ENCODE results near the gene SCMH1.
"Not testable (repeated sequence)": the region's sequence is repeated elsewhere in the genome, so short reads cannot be mapped to it uniquely, and the experiment has no call there.

The SCMH1 gene

DNA sequence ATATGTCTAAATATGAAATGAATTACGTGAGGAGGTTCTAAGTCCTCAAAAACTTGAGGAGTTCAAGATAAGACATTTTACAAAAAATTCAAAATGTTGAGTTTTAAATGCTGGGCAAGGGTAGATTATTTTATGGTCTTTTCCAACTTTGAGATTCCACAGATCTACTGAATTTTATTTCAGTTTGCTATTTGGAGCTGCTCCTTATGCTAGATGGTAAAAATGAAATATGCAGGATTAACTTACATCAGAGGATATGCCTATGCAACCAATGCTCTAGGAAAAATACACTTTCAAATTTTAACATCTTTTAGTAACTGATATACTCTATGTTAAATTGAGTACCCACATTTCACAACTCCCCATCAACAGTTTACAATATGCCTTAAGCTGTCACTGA is 83.1 kb downstream of the SCMH1 start:
- no peak overlapping the region for H3K27ac Mint-ChIP-seq
- no peak overlapping the region for H3K4me3 Mint-ChIP-seq
- H3K9me3 Mint-ChIP-seq: no peaks in the 10 kb centered on the region
- H3K36me3 Mint-ChIP-seq: peaks cover 12% of the 10 kb centered on the region
- H3K4me1 Mint-ChIP-seq: no peaks in the 10 kb centered on the region
- no peaks in the 10 kb centered on the region for H3K27me3 Mint-ChIP-seq

DNA sequence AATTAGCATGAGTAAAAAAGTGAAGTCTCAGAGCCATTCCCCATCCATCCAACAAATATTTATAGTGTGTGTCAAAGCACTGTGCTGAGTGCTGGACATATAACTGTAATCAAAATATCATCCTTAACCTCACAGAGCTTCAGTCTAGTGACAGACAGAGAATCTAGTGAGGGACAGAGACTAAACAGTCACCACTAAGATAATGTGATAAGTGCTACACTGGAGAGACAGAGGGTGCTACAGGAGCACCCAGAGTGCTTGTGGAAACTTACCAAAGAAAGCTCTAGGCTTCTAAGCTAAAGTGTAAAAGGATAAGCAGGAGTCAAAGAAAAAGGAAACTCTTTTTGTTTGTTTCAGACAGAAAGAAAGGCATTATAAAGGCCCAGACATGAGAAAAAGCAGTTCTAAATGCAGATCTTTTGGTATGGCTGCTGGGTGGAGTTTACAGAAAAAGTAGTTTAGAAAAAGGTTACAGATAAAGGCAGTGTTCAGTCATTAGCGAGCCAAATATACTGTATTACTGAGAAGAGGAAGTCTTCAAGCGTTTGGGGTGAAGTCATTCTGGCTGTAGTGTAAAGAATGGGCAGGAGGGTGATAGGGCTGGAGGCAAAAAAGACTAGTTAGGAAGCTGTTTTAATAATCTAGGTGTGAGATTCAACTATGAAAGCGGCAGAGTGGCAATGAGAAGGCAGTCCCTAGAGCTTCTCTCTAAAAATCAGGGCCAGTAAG is 83.8 kb downstream of the SCMH1 start:
- Mint-ChIP-seq H3K36me3 (peaks cover 11% of the 10 kb centered on the region), H3K4me3 (no peak overlapping the region), H3K27ac (no peak overlapping the region), H3K9me3 (no peaks in the 10 kb centered on the region), H3K27me3 (no peaks in the 10 kb centered on the region), H3K4me1 (no peaks in the 10 kb centered on the region)

DNA sequence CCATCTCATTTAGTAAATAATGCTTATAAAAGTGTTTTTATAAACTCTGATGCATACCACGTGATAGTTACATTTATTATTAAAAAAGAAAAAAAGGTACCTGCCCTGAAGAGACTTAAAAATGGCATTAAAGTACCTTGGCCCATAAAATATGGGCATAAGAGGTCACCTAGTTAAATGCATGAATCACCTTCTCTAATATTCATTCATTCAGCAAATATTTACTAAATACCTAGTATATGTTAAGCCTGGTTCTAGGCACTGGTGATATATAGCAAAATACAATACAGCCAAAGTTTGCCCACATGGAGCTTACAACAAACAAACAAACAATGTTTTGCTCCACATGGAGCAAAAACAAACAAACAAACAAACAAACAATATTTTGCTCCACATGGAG is 87.0 kb downstream of the SCMH1 start:
- no peak overlapping the region for H3K4me3 Mint-ChIP-seq
- peaks cover 13% of the 10 kb centered on the region for H3K36me3 Mint-ChIP-seq
- no peaks in the 10 kb centered on the region for H3K27me3 Mint-ChIP-seq
- no peaks in the 10 kb centered on the region for H3K9me3 Mint-ChIP-seq
- H3K27ac Mint-ChIP-seq: no peak overlapping the region
- H3K4me1 Mint-ChIP-seq: no peaks in the 10 kb centered on the region

DNA sequence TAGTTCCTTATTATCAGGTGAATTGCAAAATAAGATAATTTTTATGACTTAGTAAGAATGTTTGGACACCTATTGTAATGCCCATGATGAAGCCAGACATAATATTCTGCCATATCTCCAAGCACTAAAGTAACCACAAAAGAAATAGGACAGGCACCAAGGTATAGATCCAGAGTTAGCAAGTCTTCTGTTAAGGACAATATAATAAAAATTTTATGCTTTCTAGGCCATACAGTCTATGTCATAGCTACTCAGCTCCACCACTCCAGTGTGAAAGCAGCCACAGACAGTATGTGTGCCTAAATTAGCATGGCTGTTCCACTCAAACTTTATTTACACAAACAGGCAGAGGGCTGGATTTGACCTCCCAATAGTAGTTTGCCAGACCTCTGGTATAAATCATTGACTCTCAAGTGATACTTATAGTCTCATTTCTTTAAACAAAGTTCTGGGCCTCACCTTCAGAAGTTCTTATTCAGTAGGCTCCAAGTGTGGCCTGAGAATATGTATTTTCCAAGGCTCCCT is 88.3 kb downstream of the SCMH1 start:
- Mint-ChIP-seq H3K27ac (no peak overlapping the region), H3K4me3 (no peak overlapping the region), H3K36me3 (peaks cover 19% of the 10 kb centered on the region), H3K27me3 (no peaks in the 10 kb centered on the region), H3K9me3 (no peaks in the 10 kb centered on the region), H3K4me1 (no peaks in the 10 kb centered on the region)

DNA sequence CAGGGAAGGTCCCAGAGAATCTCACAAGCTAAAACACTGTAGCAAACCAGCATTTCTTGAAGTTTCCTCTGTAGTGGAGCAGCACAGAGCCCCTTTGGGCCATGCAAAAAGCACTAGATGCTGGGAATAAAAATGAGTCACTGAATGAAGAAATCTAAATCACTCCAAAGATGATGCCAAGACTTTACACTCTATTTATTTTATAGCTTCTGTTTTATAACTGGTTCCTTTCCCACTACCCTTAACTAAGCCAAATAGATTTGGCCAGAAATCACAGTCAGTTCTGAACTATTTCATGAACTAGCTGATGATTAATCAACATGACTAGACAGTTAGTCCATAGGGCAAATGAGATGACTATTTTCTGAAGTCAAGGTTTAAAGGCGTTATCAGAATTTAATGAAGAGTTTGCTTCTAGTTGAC is 89.5 kb downstream of the SCMH1 start:
- Mint-ChIP-seq H3K27ac (no peak overlapping the region), H3K27me3 (no peaks in the 10 kb centered on the region), H3K4me1 (no peaks in the 10 kb centered on the region), H3K36me3 (peaks cover 13% of the 10 kb centered on the region), H3K9me3 (no peaks in the 10 kb centered on the region), H3K4me3 (no peak overlapping the region)

DNA sequence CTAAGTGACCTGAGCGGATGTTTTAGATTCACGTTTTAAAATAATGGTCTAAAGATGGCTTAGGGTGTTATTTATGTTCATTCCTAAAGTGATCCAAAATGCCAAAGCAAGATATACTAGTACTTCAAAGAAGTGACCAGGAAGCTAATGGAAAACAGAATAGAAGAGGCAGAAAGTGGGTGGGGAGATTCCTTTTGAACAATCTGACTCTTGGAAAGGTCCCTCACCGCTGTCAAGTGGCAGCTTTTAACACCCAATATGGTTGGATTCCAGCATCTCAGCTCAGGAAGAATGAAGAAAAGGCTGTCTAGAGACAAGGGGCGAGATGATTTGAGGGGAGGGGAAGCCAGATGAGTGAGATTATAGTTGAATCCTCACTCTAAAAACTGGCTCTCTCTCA is 90.3 kb downstream of the SCMH1 start:
- H3K27me3 Mint-ChIP-seq: no peaks in the 10 kb centered on the region
- no peaks in the 10 kb centered on the region for H3K4me1 Mint-ChIP-seq
- H3K27ac Mint-ChIP-seq: no peak overlapping the region
- H3K36me3 Mint-ChIP-seq: peaks cover 18% of the 10 kb centered on the region
- no peaks in the 10 kb centered on the region for H3K9me3 Mint-ChIP-seq
- H3K4me3 Mint-ChIP-seq: no peak overlapping the region

DNA sequence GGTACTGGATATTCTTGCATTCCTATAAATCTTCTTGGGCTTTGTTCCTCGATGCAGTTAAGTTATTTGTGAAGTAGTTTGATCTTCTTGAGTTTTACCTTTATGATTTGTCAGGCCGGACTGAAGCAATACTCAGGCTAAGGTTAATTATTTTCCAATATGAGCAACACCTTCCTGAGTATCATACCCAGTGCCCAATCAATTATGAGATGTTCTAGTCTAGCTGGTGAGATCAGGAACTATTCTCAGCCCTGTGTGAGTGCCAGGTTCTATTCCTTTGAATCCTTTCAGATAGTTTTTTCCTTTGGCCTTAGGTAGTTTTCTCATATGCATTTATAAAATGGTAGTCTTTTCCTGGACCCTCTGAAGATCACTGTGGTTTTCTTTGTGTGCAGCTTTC is 92.5 kb downstream of the SCMH1 start:
- Mint-ChIP-seq H3K27ac (no peak overlapping the region), H3K9me3 (no peaks in the 10 kb centered on the region), H3K4me1 (no peaks in the 10 kb centered on the region), H3K27me3 (no peaks in the 10 kb centered on the region), H3K36me3 (peaks cover 18% of the 10 kb centered on the region), H3K4me3 (no peak overlapping the region)

DNA sequence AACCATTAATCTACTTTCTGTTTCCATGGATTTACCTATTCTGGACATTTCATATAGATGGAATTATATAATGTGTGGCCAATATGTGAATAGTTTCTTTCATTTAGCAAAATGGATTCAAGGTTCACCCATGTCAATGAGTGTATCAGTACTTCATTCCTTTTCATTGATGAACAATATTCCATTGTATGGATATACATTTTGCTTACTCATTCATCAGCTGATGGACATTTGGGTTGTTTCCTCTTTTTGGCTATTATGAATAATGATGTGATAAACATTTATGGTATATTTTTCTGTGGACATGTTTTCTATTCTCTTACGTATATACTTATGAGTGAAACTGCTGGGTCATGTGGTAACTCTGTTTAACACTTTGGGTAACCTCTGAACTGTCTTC is 97.8 kb downstream of the SCMH1 start:
- H3K9me3 Mint-ChIP-seq: no peaks in the 10 kb centered on the region
- H3K4me3 Mint-ChIP-seq: no peak overlapping the region
- H3K27ac Mint-ChIP-seq: no peak overlapping the region
- H3K27me3 Mint-ChIP-seq: no peaks in the 10 kb centered on the region
- H3K36me3 Mint-ChIP-seq: peaks cover 42% of the 10 kb centered on the region
- H3K4me1 Mint-ChIP-seq: no peaks in the 10 kb centered on the region

DNA sequence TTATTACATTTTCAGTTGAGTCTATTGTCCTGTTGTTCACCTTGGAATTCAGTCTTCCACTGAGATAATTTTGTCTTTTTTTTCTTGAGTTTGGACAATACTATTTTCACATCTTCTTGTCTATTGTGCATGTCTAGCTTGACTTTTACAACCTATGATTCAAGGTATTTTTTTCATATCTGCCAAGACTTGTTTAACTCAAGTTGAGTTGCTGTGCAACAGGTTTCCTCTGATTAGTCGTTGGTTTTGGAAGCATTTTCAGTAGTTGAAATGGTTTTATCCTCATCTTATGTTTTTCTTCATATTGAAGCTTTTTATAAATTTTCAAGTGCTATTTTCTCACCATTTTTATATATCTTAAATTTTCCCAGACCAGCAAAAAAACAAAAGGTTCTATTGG is 103.6 kb downstream of the SCMH1 start:
- Mint-ChIP-seq H3K27me3 (no peaks in the 10 kb centered on the region), H3K36me3 (peaks cover 55% of the 10 kb centered on the region), H3K4me1 (peaks cover 8% of the 10 kb centered on the region), H3K9me3 (no peaks in the 10 kb centered on the region), H3K27ac (no peak overlapping the region), H3K4me3 (no peak overlapping the region)

DNA sequence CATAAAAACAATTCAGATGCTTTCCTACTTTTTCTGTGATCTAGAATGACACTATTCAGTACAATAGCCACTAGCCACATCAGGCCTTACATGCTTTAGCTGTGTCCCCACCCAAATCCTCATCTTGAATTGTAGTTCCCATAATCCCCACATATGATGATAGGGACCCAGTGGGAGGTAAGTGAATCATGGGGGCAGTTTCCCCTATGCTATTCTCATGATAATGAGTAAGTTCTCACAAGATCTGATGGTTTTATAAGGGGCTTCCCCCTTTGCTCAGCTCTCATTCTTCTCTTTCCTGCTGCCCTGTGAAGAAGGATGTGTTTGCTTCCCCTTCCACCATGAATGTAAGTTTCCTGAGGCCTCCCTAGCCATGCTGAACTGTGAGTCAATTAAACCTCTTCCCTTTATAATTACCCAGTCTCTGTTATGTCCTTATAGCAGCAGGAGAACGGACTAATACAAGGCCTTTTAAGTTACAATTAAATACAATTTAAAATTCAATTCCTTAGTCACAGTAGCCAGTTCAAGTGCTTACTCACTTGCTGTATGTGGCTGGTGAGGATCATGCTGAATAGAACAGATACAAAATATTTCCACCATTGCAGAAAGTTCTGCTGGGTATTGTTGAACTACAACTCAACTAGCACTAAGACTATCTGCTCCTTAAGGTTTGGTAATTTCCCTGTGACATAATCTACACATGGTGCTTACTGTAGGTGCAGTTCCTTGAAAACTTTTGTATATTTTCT is 106.7 kb downstream of the SCMH1 start:
- peaks cover 41% of the 10 kb centered on the region for H3K36me3 Mint-ChIP-seq

DNA sequence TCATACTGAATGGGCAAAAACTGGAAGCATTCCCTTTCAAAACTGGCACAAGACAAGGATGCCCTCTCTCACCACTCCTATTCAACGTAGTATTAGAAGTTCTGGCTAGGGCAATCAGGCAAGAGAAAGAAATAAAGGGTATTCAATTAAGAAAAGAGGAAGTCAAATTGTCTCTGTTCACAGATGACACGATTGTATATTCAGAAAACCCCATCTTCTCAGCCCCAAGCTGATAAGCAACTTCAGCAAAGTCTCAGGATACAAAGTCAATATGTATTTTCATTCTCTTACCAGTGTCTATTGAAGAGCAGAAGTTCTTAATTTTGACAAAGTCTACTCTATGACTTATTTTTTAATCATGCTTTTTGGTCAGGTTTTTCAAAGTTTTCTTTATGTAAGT is 107.8 kb downstream of the SCMH1 start:
- H3K27ac Mint-ChIP-seq, H3K27me3 Mint-ChIP-seq, H3K9me3 Mint-ChIP-seq, H3K4me1 Mint-ChIP-seq, H3K4me3 Mint-ChIP-seq: not testable (repeated sequence)
- peaks cover 36% of the 10 kb centered on the region for H3K36me3 Mint-ChIP-seq

More for the DNA sequence above, 106.7 kb downstream of the SCMH1 start:
- H3K4me3 Mint-ChIP-seq: no peak overlapping the region
- H3K9me3 Mint-ChIP-seq: no peaks in the 10 kb centered on the region
- H3K27ac Mint-ChIP-seq: peak overlapping the region; percentile 81
- no peaks in the 10 kb centered on the region for H3K27me3 Mint-ChIP-seq
- H3K4me1 Mint-ChIP-seq: peaks cover 8% of the 10 kb centered on the region

DNA sequence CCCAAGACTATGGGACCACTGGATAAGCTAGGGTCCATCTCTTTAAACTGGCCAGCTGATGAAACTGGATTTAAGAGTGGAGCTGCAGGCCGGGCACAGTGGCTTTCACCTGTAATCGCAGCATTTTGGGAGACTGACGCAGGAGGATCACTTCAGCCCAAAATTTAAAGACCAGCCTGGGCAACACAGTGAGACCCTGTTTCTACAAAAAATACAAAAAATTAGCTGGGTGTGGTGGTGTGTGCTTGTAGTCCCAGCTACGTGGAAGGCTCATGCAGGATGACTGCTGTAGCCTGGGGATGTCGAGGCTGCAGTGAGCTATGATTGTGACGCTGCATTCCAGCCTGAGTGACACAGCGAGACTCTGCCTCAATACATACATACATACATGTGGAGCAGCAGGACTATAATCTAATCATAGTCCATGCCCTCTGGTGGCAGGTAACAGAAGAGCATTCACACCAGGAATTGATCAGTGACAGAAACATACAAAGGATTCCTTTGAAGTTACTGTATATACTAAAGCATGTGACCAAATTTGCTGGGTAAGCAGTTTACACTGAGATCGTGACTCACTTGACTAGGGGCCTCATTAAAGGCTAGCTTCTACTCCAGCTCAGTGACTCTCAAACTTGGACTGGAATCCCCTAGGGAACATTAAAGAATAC is 119.1 kb downstream of the SCMH1 start:
- H3K4me3 Mint-ChIP-seq: no peak overlapping the region
- H3K36me3 Mint-ChIP-seq: peaks cover 9% of the 10 kb centered on the region
- no peaks in the 10 kb centered on the region for H3K9me3 Mint-ChIP-seq
- no peak overlapping the region for H3K27ac Mint-ChIP-seq
- H3K4me1 Mint-ChIP-seq: no peaks in the 10 kb centered on the region
- H3K27me3 Mint-ChIP-seq: no peaks in the 10 kb centered on the region

DNA sequence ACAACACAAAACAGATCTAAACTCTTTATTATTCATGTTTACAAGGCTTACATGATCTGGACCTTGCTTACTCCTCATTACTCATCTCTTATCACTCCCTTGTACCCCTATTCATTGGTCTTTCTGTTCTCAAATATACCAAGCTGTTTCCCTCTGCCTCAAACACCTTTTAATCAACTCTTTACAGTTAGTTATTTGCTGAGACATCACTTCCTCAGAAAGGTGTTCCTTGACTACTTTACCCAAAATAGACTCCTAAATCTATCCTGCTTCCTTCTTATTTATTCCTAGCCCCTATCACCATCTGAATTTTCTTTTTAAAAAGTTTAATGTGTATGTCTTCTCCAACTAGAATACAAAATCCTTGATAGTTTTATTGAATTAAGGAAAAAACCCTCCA is 120.0 kb downstream of the SCMH1 start:
- Mint-ChIP-seq H3K27ac (no peak overlapping the region), H3K4me3 (no peak overlapping the region), H3K9me3 (no peaks in the 10 kb centered on the region), H3K36me3 (peaks cover 9% of the 10 kb centered on the region), H3K4me1 (no peaks in the 10 kb centered on the region), H3K27me3 (no peaks in the 10 kb centered on the region)

DNA sequence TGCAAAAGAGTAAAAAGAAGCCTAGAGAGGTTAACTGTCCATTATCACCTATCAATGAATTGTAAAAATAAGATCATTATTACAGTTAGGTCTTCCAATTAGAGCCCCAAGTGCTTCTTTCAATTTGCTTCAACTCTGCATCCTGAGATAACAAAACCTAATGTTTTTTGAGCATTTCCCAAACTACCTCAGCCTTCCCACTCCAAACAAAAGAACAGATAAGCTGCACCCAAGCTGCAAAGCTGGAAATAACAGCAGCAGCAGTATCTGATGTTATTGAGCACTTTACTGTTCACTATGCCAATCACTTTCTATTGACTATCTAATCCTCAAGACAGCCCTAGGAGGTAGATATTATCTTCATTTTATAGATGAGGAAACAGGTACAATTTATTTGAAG is 123.5 kb downstream of the SCMH1 start:
- H3K4me3 Mint-ChIP-seq: no peak overlapping the region
- H3K9me3 Mint-ChIP-seq: no peaks in the 10 kb centered on the region
- H3K36me3 Mint-ChIP-seq: peaks cover 19% of the 10 kb centered on the region
- H3K27ac Mint-ChIP-seq: no peak overlapping the region
- no peaks in the 10 kb centered on the region for H3K27me3 Mint-ChIP-seq
- no peaks in the 10 kb centered on the region for H3K4me1 Mint-ChIP-seq

DNA sequence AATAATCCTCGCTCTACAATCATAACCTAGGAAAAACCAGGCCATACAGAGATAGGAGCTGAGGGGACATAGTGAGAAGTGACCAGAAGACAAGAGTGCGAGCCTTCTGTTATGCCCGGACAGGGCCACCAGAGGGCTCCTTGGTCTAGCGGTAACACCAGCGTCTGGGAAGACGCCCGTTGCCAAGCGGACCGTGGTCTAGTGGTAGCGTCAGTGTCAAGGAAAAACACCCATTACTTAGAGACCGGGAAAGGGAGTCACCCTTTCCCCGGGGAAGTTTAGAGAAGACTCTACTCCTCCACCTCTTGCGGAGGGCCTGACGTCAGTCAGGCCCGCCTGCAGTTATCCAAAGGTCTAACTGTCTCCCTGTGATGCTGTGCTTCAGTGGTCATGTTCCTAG is 124.9 kb downstream of the SCMH1 start:
- H3K27me3 Mint-ChIP-seq, H3K27ac Mint-ChIP-seq, H3K4me1 Mint-ChIP-seq, H3K9me3 Mint-ChIP-seq, H3K4me3 Mint-ChIP-seq: not testable (repeated sequence)
- H3K36me3 Mint-ChIP-seq: peaks cover 17% of the 10 kb centered on the region

DNA sequence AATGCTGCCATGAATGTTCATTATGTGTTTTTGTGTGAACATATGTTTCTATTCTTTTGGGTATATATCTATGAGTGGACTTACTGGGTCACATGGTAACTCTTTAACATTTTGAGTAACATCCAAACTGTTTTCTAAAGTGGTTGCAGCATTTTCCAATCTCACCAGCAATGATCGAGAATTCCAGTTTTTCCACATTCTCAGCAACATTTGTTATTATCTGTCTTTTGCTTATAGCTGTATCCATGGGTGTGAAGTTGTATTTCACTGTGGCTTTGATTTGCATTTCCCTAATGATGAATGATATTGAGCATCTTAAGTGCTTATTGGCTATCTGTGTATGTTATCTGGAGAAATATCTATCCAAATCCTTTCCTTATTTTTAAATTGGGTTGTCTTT is 131.4 kb downstream of the SCMH1 start:
- Mint-ChIP-seq H3K4me1 (no peaks in the 10 kb centered on the region), H3K27me3 (no peaks in the 10 kb centered on the region), H3K27ac (no peak overlapping the region), H3K9me3 (no peaks in the 10 kb centered on the region), H3K4me3 (no peak overlapping the region), H3K36me3 (peaks cover 20% of the 10 kb centered on the region)

Measured in activated naive CD4-positive, alpha-beta T cell treated with anti-CD3 and anti-CD28 coated beads, Interleukin-2, amount 50 U/mL, for 24 hours (primary cell).